ENCODE measurements around the gene UMODL1.

The UMODL1 gene

GRCh38 chr21:42057851-42058437 is 13.2 kb upstream of the UMODL1 start:
- Histone ChIP-seq H3K27me3 (ENCODE audit: insufficient read depth, low read length) (peaks cover 20% of the 10 kb centered on the region), H2AFZ (ENCODE audit: low read depth, low read length) (no peak overlapping the region)

GRCh38 chr21:42058631-42059111 is 12.4 kb upstream of the UMODL1 start:
- no peaks in the 10 kb centered on the region for H3K36me3 ChIP-seq (ENCODE audit: insufficient read depth, low read length)
- H3K4me3 ChIP-seq (ENCODE audit: low read length): no peak overlapping the region
- H3K9me3 ChIP-seq (ENCODE audit: low read length): peaks cover 1% of the 10 kb centered on the region
- peaks cover 20% of the 10 kb centered on the region for H3K27me3 ChIP-seq (ENCODE audit: insufficient read depth, low read length)
- H3K4me1 ChIP-seq (ENCODE audit: insufficient read depth, low read length): peaks cover 6% of the 10 kb centered on the region
- no peak overlapping the region for H2AFZ ChIP-seq (ENCODE audit: low read depth, low read length)

More at GRCh38 chr21:42057851-42058437, 13.2 kb upstream of the UMODL1 start:
- H3K4me3 ChIP-seq (ENCODE audit: low read length): no peak overlapping the region
- peaks cover 1% of the 10 kb centered on the region for H3K9me3 ChIP-seq (ENCODE audit: low read length)
- no peaks in the 10 kb centered on the region for H3K4me1 ChIP-seq (ENCODE audit: insufficient read depth, low read length)
- no peaks in the 10 kb centered on the region for H3K36me3 ChIP-seq (ENCODE audit: insufficient read depth, low read length)

GRCh38 chr21:42059141-42059540 is 12.0 kb upstream of the UMODL1 start:
- Histone ChIP-seq H2AFZ (ENCODE audit: low read depth, low read length) (no peak overlapping the region), H3K36me3 (ENCODE audit: insufficient read depth, low read length) (no peaks in the 10 kb centered on the region), H3K9me3 (ENCODE audit: low read length) (peaks cover 1% of the 10 kb centered on the region), H3K4me3 (ENCODE audit: low read length) (no peak overlapping the region), H3K4me1 (ENCODE audit: insufficient read depth, low read length) (peaks cover 7% of the 10 kb centered on the region), H3K27me3 (ENCODE audit: insufficient read depth, low read length) (peaks cover 20% of the 10 kb centered on the region)

- peaks cover 20% of the 10 kb centered on the region for H3K27me3 ChIP-seq (ENCODE audit: insufficient read depth, low read length)
- H3K36me3 ChIP-seq (ENCODE audit: insufficient read depth, low read length): no peaks in the 10 kb centered on the region
- H3K9me3 ChIP-seq (ENCODE audit: low read length): peaks cover 1% of the 10 kb centered on the region
- H2AFZ ChIP-seq (ENCODE audit: low read depth, low read length): no peak overlapping the region
- H3K4me3 ChIP-seq (ENCODE audit: low read length): no peak overlapping the region
- H3K4me1 ChIP-seq (ENCODE audit: insufficient read depth, low read length): peaks cover 7% of the 10 kb centered on the region
These were observed 11.4 kb upstream of the UMODL1 start for GRCh38 chr21:42059721-42060120.

- Histone ChIP-seq H2AFZ (ENCODE audit: low read depth, low read length) (no peak overlapping the region), H3K4me1 (ENCODE audit: insufficient read depth, low read length) (peaks cover 7% of the 10 kb centered on the region), H3K36me3 (ENCODE audit: insufficient read depth, low read length) (no peaks in the 10 kb centered on the region), H3K27me3 (ENCODE audit: insufficient read depth, low read length) (peaks cover 20% of the 10 kb centered on the region), H3K4me3 (ENCODE audit: low read length) (no peak overlapping the region), H3K9me3 (ENCODE audit: low read length) (peaks cover 1% of the 10 kb centered on the region)
These were observed 11.0 kb upstream of the UMODL1 start for GRCh38 chr21:42060166-42060565.

GRCh38 chr21:42061195-42061985 is 9.7 kb upstream of the UMODL1 start:
- H3K9me3 ChIP-seq (ENCODE audit: low read length): peaks cover 1% of the 10 kb centered on the region
- no peak overlapping the region for H3K4me3 ChIP-seq (ENCODE audit: low read length)
- peaks cover 20% of the 10 kb centered on the region for H3K27me3 ChIP-seq (ENCODE audit: insufficient read depth, low read length)
- no peak overlapping the region for H2AFZ ChIP-seq (ENCODE audit: low read depth, low read length)
- peaks cover 7% of the 10 kb centered on the region for H3K4me1 ChIP-seq (ENCODE audit: insufficient read depth, low read length)
- no peaks in the 10 kb centered on the region for H3K36me3 ChIP-seq (ENCODE audit: insufficient read depth, low read length)

- H3K27me3 ChIP-seq (ENCODE audit: insufficient read depth, low read length): peaks cover 20% of the 10 kb centered on the region
- H3K4me3 ChIP-seq (ENCODE audit: low read length): no peak overlapping the region
- peaks cover 1% of the 10 kb centered on the region for H3K9me3 ChIP-seq (ENCODE audit: low read length)
- H3K36me3 ChIP-seq (ENCODE audit: insufficient read depth, low read length): no peaks in the 10 kb centered on the region
- peaks cover 7% of the 10 kb centered on the region for H3K4me1 ChIP-seq (ENCODE audit: insufficient read depth, low read length)
- H2AFZ ChIP-seq (ENCODE audit: low read depth, low read length): no peak overlapping the region
These were observed 9.2 kb upstream of the UMODL1 start for GRCh38 chr21:42061986-42062235.

GRCh38 chr21:42062236-42063022 is 8.7 kb upstream of the UMODL1 start:
- H3K4me3 ChIP-seq (ENCODE audit: low read length): no peak overlapping the region
- no peak overlapping the region for H2AFZ ChIP-seq (ENCODE audit: low read depth, low read length)
- H3K27me3 ChIP-seq (ENCODE audit: insufficient read depth, low read length): peaks cover 20% of the 10 kb centered on the region
- peaks cover 1% of the 10 kb centered on the region for H3K9me3 ChIP-seq (ENCODE audit: low read length)
- peaks cover 7% of the 10 kb centered on the region for H3K4me1 ChIP-seq (ENCODE audit: insufficient read depth, low read length)
- H3K36me3 ChIP-seq (ENCODE audit: insufficient read depth, low read length): no peaks in the 10 kb centered on the region

- Histone ChIP-seq H3K9me3 (ENCODE audit: low read length) (peaks cover 1% of the 10 kb centered on the region), H2AFZ (ENCODE audit: low read depth, low read length) (no peak overlapping the region), H3K4me3 (ENCODE audit: low read length) (no peak overlapping the region), H3K4me1 (ENCODE audit: insufficient read depth, low read length) (peaks cover 7% of the 10 kb centered on the region), H3K36me3 (ENCODE audit: insufficient read depth, low read length) (no peaks in the 10 kb centered on the region), H3K27me3 (ENCODE audit: insufficient read depth, low read length) (peaks cover 20% of the 10 kb centered on the region)
These were observed 7.9 kb upstream of the UMODL1 start for GRCh38 chr21:42063191-42063570.

GRCh38 chr21:42063571-42064521 is 7.3 kb upstream of the UMODL1 start:
- peaks cover 1% of the 10 kb centered on the region for H3K9me3 ChIP-seq (ENCODE audit: low read length)

GRCh38 chr21:42066521-42066920 is 4.6 kb upstream of the UMODL1 start:
- no peaks in the 10 kb centered on the region for H3K36me3 ChIP-seq (ENCODE audit: insufficient read depth, low read length)
- H3K9me3 ChIP-seq (ENCODE audit: low read length): no peaks in the 10 kb centered on the region
- H3K4me1 ChIP-seq (ENCODE audit: insufficient read depth, low read length): peaks cover 7% of the 10 kb centered on the region
- H2AFZ ChIP-seq (ENCODE audit: low read depth, low read length): no peak overlapping the region
- no peak overlapping the region for H3K4me3 ChIP-seq (ENCODE audit: low read length)
- H3K27me3 ChIP-seq (ENCODE audit: insufficient read depth, low read length): peaks cover 17% of the 10 kb centered on the region

More at GRCh38 chr21:42063571-42064521, 7.3 kb upstream of the UMODL1 start:
- no peaks in the 10 kb centered on the region for H3K36me3 ChIP-seq (ENCODE audit: insufficient read depth, low read length)
- H3K27me3 ChIP-seq (ENCODE audit: insufficient read depth, low read length): peaks cover 20% of the 10 kb centered on the region
- no peak overlapping the region for H3K4me3 ChIP-seq (ENCODE audit: low read length)
- H2AFZ ChIP-seq (ENCODE audit: low read depth, low read length): no peak overlapping the region
- peaks cover 7% of the 10 kb centered on the region for H3K4me1 ChIP-seq (ENCODE audit: insufficient read depth, low read length)

GRCh38 chr21:42067531-42068255 is 3.4 kb upstream of the UMODL1 start:
- no peaks in the 10 kb centered on the region for H3K9me3 ChIP-seq (ENCODE audit: low read length)
- no peaks in the 10 kb centered on the region for H3K36me3 ChIP-seq (ENCODE audit: insufficient read depth, low read length)

More at GRCh38 chr21:42067531-42068255, 3.4 kb upstream of the UMODL1 start:
- H3K27me3 ChIP-seq (ENCODE audit: insufficient read depth, low read length): peaks cover 9% of the 10 kb centered on the region
- H3K4me3 ChIP-seq (ENCODE audit: low read length): no peak overlapping the region
- peaks cover 7% of the 10 kb centered on the region for H3K4me1 ChIP-seq (ENCODE audit: insufficient read depth, low read length)
- no peak overlapping the region for H2AFZ ChIP-seq (ENCODE audit: low read depth, low read length)

Data from neuron (in vitro differentiated cells).